HL-60 (cell line): ENCODE results near the gene MESD.

Experiments
- DNase-seq, 2 experiments: peaks; one replicate each; pipeline ENCODE4 v3.0.0-alpha.2; 2010 to 2020; ENCODE audit warnings: low read depth in 1 of 2, low spot score in 1 of 2
- H3K27ac ChIP-seq: fragments of 250-450 bp; sonication (Bioruptor Pico); replicated peaks from 2 replicates; pipeline ENCODE4 v1.5.1; 2020; ENCODE audit warnings: mild to moderate bottlenecking, moderate library complexity
- H3K27me3 ChIP-seq: fragments of 250-450 bp; sonication (Bioruptor Pico); 2 replicates; pipeline ENCODE4 v1.5.1; 2021; ENCODE audit warnings: mild to moderate bottlenecking, moderate library complexity; ENCODE audit not compliant: insufficient read depth, poor library complexity, severe bottlenecking
- H3K4me3 ChIP-seq: replicated peaks from 2 replicates; pipeline ENCODE4 v1.5.1; 2011; ENCODE audit warnings: mild to moderate bottlenecking, control low read depth, low read length; ENCODE audit not compliant: insufficient read depth
- CTCF ChIP-seq: IDR thresholded peaks from one replicate; pipeline ENCODE4 v1.5.1; 2011; ENCODE audit warnings: low read length, control low read depth, inconsistent platforms; ENCODE audit not compliant: insufficient read depth
- GABPA ChIP-seq: IDR thresholded peaks from 2 replicates; pipeline ENCODE4 v1.6.1; 2012; ENCODE audit warnings: low read depth
- POLR2AphosphoS5 ChIP-seq: IDR thresholded peaks from 2 replicates; pipeline ENCODE4 v1.6.1; 2012; ENCODE audit warnings: low read depth
- REST ChIP-seq: IDR thresholded peaks from 2 replicates; pipeline ENCODE4 v1.6.1; 2012; ENCODE audit warnings: low read depth; ENCODE audit not compliant: insufficient replicate concordance
- SPI1 ChIP-seq: IDR thresholded peaks from 2 replicates; pipeline ENCODE4 v1.6.1; 2012; ENCODE audit warnings: low read depth, mild to moderate bottlenecking, borderline replicate concordance

Gene MESD

GRCh38 chr15:80953001-80953952, 36.3 kb downstream of the MESD start:
- no peak for DNase-seq
- Histone ChIP-seq H3K27ac (no peak overlapping the region), H3K27me3 (no peaks in the 10 kb centered on the region), H3K4me3 (no peak overlapping the region)
- no peak for TF ChIP-seq SPI1
- no peak for TF ChIP-seq POLR2AphosphoS5
- TF ChIP-seq GABPA, result no peak
- TF ChIP-seq REST, result no peak
- TF ChIP-seq CTCF, result no peak

GRCh38 chr15:80951941-80952340, 37.7 kb downstream of the MESD start:
- TF ChIP-seq SPI1, result no peak
- TF ChIP-seq POLR2AphosphoS5, result no peak
- TF ChIP-seq REST, result no peak
- TF ChIP-seq GABPA, result no peak
- TF ChIP-seq CTCF, result no peak
- H3K27ac ChIP-seq, result no peak overlapping the region
- no peaks in the 10 kb centered on the region for H3K27me3 ChIP-seq
- no peak overlapping the region for H3K4me3 ChIP-seq
- no peak for DNase-seq

GRCh38 chr15:80950291-80951078, 39.1 kb downstream of the MESD start:
- no peak for DNase-seq
- TF ChIP-seq REST (no peak), GABPA (no peak)

More at GRCh38 chr15:80950291-80951078, 39.1 kb downstream of the MESD start:
- Histone ChIP-seq H3K4me3 (no peak overlapping the region), H3K27me3 (no peaks in the 10 kb centered on the region), H3K27ac (no peak overlapping the region)
